Ovary (tissue), 9 donors: Measurements from ENCODE around the gene NENF. TPM values are rescaled to one million over a fixed set of nuclear protein-coding genes. Genes with fewer than 3 reads are reported as not detected.

Experiments
- DNase-seq, 5 donors: peaks; one replicate each; pipeline ENCODE4 v3.0.0-alpha.2; 2019 to 2020
- H3K27ac ChIP-seq, 2 donors: fragments of 200-600 bp; one replicate each; pipeline versions ENCODE4 v1.5.1 to v1.8.0; 2019 to 2022
- H3K27me3 ChIP-seq: fragments of 200-600 bp; one replicate; pipeline ENCODE4 v1.8.0; 2022
- H3K36me3 ChIP-seq: fragments of 200-600 bp; sonication (generic); one replicate; pipeline ENCODE4 v1.5.1; 2019
- H3K4me1 ChIP-seq: one replicate; pipeline ENCODE4 v1.8.1; 2013; ENCODE audit warnings: mild to moderate bottlenecking, moderate library complexity; ENCODE audit not compliant: insufficient read depth
- H3K4me3 ChIP-seq: fragments of 200-600 bp; sonication (generic); one replicate; pipeline ENCODE4 v1.5.1; 2017
- H3K9me3 ChIP-seq, 2 donors: fragments of 200-600 bp in 1 of 2; sonication (generic) in 1 of 2; one replicate each; pipeline versions ENCODE4 v1.5.1 to v1.8.1; 2013 to 2019; ENCODE audit warnings: mild to moderate bottlenecking in 1 of 2, moderate library complexity in 1 of 2
- CTCF ChIP-seq, 3 donors: fragments of 450-650 bp in 2 of 3; fragments of 200-600 bp in 1 of 3; IDR thresholded peaks; one replicate each; pipeline versions ENCODE4 v1.5.1 to v1.8.0; 2016 to 2022; ENCODE audit warnings: antibody characterized with exemption in 3 of 3, mild to moderate bottlenecking in 1 of 3
- EP300 ChIP-seq: sonication (generic); formaldehyde crosslinking; IDR thresholded peaks from one replicate; pipeline ENCODE4 v1.6.1; 2017; ENCODE audit warnings: antibody characterized with exemption
- POLR2A ChIP-seq: fragments of 450-650 bp; IDR thresholded peaks from one replicate; pipeline ENCODE4 v1.6.1; 2017; ENCODE audit warnings: antibody characterized with exemption, mild to moderate bottlenecking, moderate library complexity
- WGBS, 3 donors: extraction: QIAGEN DNeasy Blood & Tissue Kit in 1 of 3; methylation state at CpG; one replicate each; pipeline versions ENCODE4 v1.1.5 to v1.1.7; 2013 to 2017; 5-methylcytosine and 5-hydroxymethylcytosine counted together
- intact Hi-C, 4 donors: fragments of 100-400 bp; cut with DNase I; formaldehyde crosslinking; loops; one replicate each; pipeline versions ENCODE4 v1.11.0 to v1.15.1; 2022 to 2023
- polyA plus RNA-seq, 2 donors: library from polyadenylated mRNA; stranded (reverse); fragments of 200-250 nt in 1 of 2; fragments of 350-450 nt in 1 of 2; fragmentation: Illumina TruSeq in 1 of 2; extraction: RNeasy Lipid Tissue Mini Kit (QIAGEN cat#74804) in 1 of 2; gene quantifications; one replicate each; pipeline ENCODE4 v1.2.3, GENCODE V29; 2013 to 2014
- total RNA-seq, 7 donors: library from RNA; depleted of rRNA in 2 of 7; stranded (reverse); fragments of >200 nt in 2 of 7; fragmentation: NEBNext Ultra II Directional in 3 of 7; extraction: Animal tissue kit (Norgen Biotek cat#: 25700) in 3 of 7; gene quantifications; one replicate each; pipeline versions ENCODE4 v1.1.0 to v1.2.4, GENCODE V29; 2016 to 2023
- donor health status: DM: no; HTN: no; CAD: no; lungs with moderate emphysema.
- donor health status: DM: no; HTN: no; CAD: no.
- donor health status: Bipolar disorder and iron deficiency.
- donor health status: DM: yes; HTN: yes; CAD: no.
- donor health status: DM: no; HTN: no; CAD: no.
- donor health status: DM: yes; HTN: yes; CAD: no.

NENF gene
- total and polyA plus RNA-seq, 9 donors: 84.7 to 192 (median 102) TPM

- Histone ChIP-seq H3K36me3 (no peaks in the 10 kb centered on the region), H3K27ac (no peak overlapping the region), H3K4me1 (peaks cover 1% of the 10 kb centered on the region), H3K9me3 (no peaks in the 10 kb centered on the region), H3K27me3 (no peaks in the 10 kb centered on the region), H3K4me3 (no peak overlapping the region)
- WGBS, 3 donors: 67 to 78% (median 76%) methylated on average over 4 of the region's 4 CpGs
- TF ChIP-seq EP300 (no peak), POLR2A (no peak), CTCF (IDR thresholded peaks at IDR 0.05) (no peak)
- no peak for DNase-seq
- intact Hi-C loops: no loop called here
These were observed 58.7 kb downstream of the NENF start for GRCh38 chr1:212491454-212491853.

Other genes starting within 250 kb of the NENF start
- 10 to 100 TPM; 17.4 to 20.9 (median 19.0) TPM for gene PPP2R5A, start 147.5 kb upstream of the NENF start, total RNA-seq
- gene PPP2R5A, start 147.5 kb upstream of the NENF start, polyA plus RNA-seq: 10 to 100 TPM; 16.6 to 34.3 TPM
- 1 to 10 TPM; 2.3 to 4.2 (median 2.9) TPM for gene PACC1, start 18.0 kb upstream of the NENF start, total RNA-seq
- gene PACC1, start 18.0 kb upstream of the NENF start, polyA plus RNA-seq: 1 to 10 TPM; 1.9 to 9.5 TPM
- 100 to 1,000 TPM in 1 of 7 donors, 10 to 100 TPM in 3, 1 to 10 TPM in 3; 2.9 to 132 (median 19.4) TPM for gene ATF3, start 175.8 kb downstream of the NENF start, total RNA-seq
- 10 to 100 TPM in 1 of 2 donors, 1 to 10 TPM in 1; 5.1 to 29.2 TPM for gene ATF3, start 175.8 kb downstream of the NENF start, polyA plus RNA-seq